Loucy (cell line): ENCODE measurements around the gene MALL.
"Not testable (repeated sequence)": the region's sequence is repeated elsewhere in the genome, so short reads cannot be mapped to it uniquely, and the experiment has no call there.

Experiments used
- H2AFZ ChIP-seq: fragments of 200-600 bp; sonication (generic); 2 replicates; pipeline ENCODE4 v1.6.0; 2016; ENCODE audit warnings: antibody characterized with exemption, mild to moderate bottlenecking, low read length, moderate library complexity
- H3F3A ChIP-seq: fragments of 200-600 bp; 2 replicates; pipeline ENCODE4 v1.6.0; 2016; ENCODE audit warnings: antibody characterized with exemption, low read depth, mild to moderate bottlenecking
- H3K27me3 ChIP-seq: fragments of 200-600 bp; sonication (generic); 2 replicates; pipeline ENCODE4 v1.6.1; 2014; ENCODE audit warnings: low read length, mild to moderate bottlenecking; ENCODE audit not compliant: insufficient read depth, poor library complexity, severe bottlenecking
- H3K36me3 ChIP-seq: fragments of 200-600 bp; sonication (generic); 2 replicates; pipeline ENCODE4 v1.6.1; 2016; ENCODE audit warnings: low read length; ENCODE audit not compliant: insufficient read depth
- H3K4me1 ChIP-seq: fragments of 200-600 bp; sonication (generic); 2 replicates; pipeline ENCODE4 v1.5.1; 2014; ENCODE audit warnings: low read length, mild to moderate bottlenecking; ENCODE audit not compliant: insufficient read depth, poor library complexity, severe bottlenecking
- H3K4me2 ChIP-seq: fragments of 200-600 bp; sonication (generic); 2 replicates; pipeline ENCODE4 v1.6.0; 2014; ENCODE audit warnings: antibody characterized with exemption, low read length, low read depth, mild to moderate bottlenecking; ENCODE audit not compliant: poor library complexity, severe bottlenecking
- H3K4me3 ChIP-seq: fragments of 200-600 bp; sonication (generic); 2 replicates; pipeline ENCODE4 v1.5.1; 2014; ENCODE audit warnings: low read length, mild to moderate bottlenecking, mixed read lengths; ENCODE audit not compliant: poor library complexity, severe bottlenecking
- H3K79me2 ChIP-seq: fragments of 200-600 bp; sonication (generic); 2 replicates; pipeline ENCODE4 v1.6.1; 2014; ENCODE audit warnings: low read length; ENCODE audit not compliant: insufficient read depth
- H3K9ac ChIP-seq: fragments of 200-600 bp; sonication (generic); 2 replicates; pipeline ENCODE4 v1.6.0; 2014; ENCODE audit warnings: mild to moderate bottlenecking, low read depth, low read length, moderate library complexity; ENCODE audit not compliant: poor library complexity, severe bottlenecking
- H3K9me2 ChIP-seq: fragments of 200-600 bp; sonication (generic); replicated peaks from 2 replicates; pipeline ENCODE4 v1.6.1; 2016; ENCODE audit warnings: low read depth, low read length, mixed read lengths
- H3K9me3 ChIP-seq: fragments of 200-600 bp; sonication (generic); 2 replicates; pipeline ENCODE4 v1.6.1; 2014; ENCODE audit warnings: mild to moderate bottlenecking, antibody characterized with exemption, low read length, low read depth; ENCODE audit not compliant: insufficient read depth
- H4K20me1 ChIP-seq: fragments of 200-600 bp; sonication (generic); 2 replicates; pipeline ENCODE4 v1.6.0; 2014; ENCODE audit warnings: antibody characterized with exemption, low read length, mild to moderate bottlenecking; ENCODE audit not compliant: insufficient read depth, poor library complexity, severe bottlenecking

MALL gene

GRCh38 chr2:110059694-110060358 is 55.8 kb downstream of the MALL start:
- not testable (repeated sequence) for H3K27me3 ChIP-seq, H3F3A ChIP-seq, H3K4me1 ChIP-seq, H2AFZ ChIP-seq, H3K9me3 ChIP-seq, H3K9me2 ChIP-seq, H3K4me2 ChIP-seq, H4K20me1 ChIP-seq, H3K4me3 ChIP-seq, H3K36me3 ChIP-seq, H3K9ac ChIP-seq, H3K79me2 ChIP-seq

DNA sequence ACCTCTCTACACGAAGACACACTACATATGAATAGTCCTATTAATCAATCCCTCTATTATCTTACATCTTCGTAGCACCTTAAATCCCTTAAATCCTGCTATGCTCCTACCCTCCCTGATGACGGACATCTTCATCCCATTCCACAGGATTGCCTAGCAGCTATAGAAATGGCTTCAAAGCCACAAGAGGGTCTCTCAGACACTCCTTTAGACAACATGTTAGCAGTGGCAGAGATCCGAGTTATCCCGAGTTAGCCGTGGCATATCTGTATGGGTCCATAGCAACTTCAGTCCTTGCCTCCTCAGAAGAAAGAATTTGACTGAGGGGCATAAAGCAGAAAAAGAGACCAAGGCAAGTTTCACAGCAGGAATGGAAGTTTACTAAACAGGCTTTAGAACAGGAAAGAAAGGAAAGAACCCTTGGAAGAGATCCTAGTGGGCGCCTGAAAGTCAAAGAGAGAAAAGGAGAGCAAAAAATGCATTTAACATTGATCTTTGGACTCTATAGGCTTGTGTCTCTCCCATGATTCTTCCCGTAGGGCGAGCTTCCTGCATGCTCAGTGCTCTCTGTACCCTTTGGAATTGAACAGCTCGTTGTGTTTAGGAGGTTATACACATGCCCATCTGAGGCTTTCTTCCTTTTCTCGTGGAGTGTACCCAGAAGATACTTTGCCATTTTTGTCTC is 56.5 kb downstream of the MALL start:
- not testable (repeated sequence) for H3K9me3 ChIP-seq, H4K20me1 ChIP-seq, H3K79me2 ChIP-seq, H3K36me3 ChIP-seq, H3K9me2 ChIP-seq, H3K4me1 ChIP-seq, H3K9ac ChIP-seq, H3K4me3 ChIP-seq, H2AFZ ChIP-seq, H3K4me2 ChIP-seq, H3K27me3 ChIP-seq, H3F3A ChIP-seq

DNA sequence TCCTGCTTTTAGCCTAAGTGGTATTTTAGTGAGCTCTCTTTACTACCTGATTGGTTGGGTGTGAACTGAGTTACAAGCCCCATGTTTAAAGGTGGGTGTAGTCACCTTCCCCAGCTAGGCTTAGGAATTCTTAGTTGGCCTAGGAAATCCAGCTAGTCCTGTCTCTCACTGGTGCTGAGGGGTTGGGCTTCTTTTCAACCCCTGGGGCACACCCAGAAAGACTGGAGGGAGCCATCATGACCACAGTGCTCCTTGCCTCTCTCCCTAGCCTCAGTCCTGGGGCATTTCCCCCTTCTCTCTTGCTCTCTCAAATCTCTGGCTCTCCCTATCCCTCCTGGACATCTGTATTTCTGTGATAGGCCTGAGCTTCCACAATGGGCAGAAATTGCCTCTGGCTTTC is 57.6 kb downstream of the MALL start:
- not testable (repeated sequence) for H3K27me3 ChIP-seq, H3K9me2 ChIP-seq, H3K4me2 ChIP-seq, H3K9me3 ChIP-seq, H3K4me1 ChIP-seq, H3K9ac ChIP-seq, H3K79me2 ChIP-seq, H3K4me3 ChIP-seq, H3K36me3 ChIP-seq, H3F3A ChIP-seq, H2AFZ ChIP-seq, H4K20me1 ChIP-seq

GRCh38 chr2:110055819-110056408 is 59.7 kb downstream of the MALL start:
- not testable (repeated sequence) for H3F3A ChIP-seq, H4K20me1 ChIP-seq, H3K4me1 ChIP-seq, H3K79me2 ChIP-seq, H3K4me2 ChIP-seq, H2AFZ ChIP-seq, H3K9me3 ChIP-seq, H3K9me2 ChIP-seq, H3K9ac ChIP-seq, H3K36me3 ChIP-seq, H3K4me3 ChIP-seq, H3K27me3 ChIP-seq

GRCh38 chr2:110054521-110055407 is 60.9 kb downstream of the MALL start:
- not testable (repeated sequence) for H3K79me2 ChIP-seq, H2AFZ ChIP-seq, H3K27me3 ChIP-seq, H4K20me1 ChIP-seq, H3K9me3 ChIP-seq, H3K36me3 ChIP-seq, H3K4me1 ChIP-seq, H3K4me2 ChIP-seq, H3K9ac ChIP-seq, H3K4me3 ChIP-seq, H3K9me2 ChIP-seq, H3F3A ChIP-seq

DNA sequence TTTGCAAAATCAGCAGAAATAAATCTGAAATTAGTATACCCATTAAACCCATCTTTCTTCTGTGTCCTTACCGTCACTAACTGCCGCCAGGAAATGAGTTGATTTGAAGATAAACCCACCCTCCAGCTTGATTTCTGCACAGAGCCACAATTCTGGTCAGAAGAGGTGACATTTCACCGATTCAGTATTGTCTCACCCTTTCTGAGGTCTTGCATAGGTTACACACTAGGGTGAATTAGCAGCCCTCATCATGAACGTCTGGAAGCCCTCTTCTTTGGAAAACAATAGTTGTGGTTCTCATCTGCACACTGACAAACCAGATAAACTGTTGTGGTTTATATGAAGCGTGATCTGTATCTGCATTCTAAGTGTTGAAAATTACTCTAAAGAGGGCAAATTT is 61.9 kb downstream of the MALL start:
- H3K4me1 ChIP-seq, H3K9me2 ChIP-seq, H2AFZ ChIP-seq, H3K79me2 ChIP-seq, H3K4me2 ChIP-seq, H3F3A ChIP-seq, H3K9ac ChIP-seq, H4K20me1 ChIP-seq, H3K9me3 ChIP-seq, H3K27me3 ChIP-seq, H3K4me3 ChIP-seq, H3K36me3 ChIP-seq: not testable (repeated sequence)

GRCh38 chr2:110052166-110052565 is 63.5 kb downstream of the MALL start:
- not testable (repeated sequence) for H3K27me3 ChIP-seq, H3K4me3 ChIP-seq, H4K20me1 ChIP-seq, H3K36me3 ChIP-seq, H3K9me2 ChIP-seq, H3K4me2 ChIP-seq, H3F3A ChIP-seq, H3K9me3 ChIP-seq, H3K9ac ChIP-seq, H2AFZ ChIP-seq, H3K4me1 ChIP-seq, H3K79me2 ChIP-seq
